Measurements from ENCODE around the gene GMDS. TPM values are rescaled to one million over a fixed set of nuclear protein-coding genes. Genes with fewer than 3 reads are reported as not detected.

The GMDS gene
- total RNA-seq, 1 experiment from 2014 or later, result 27.6 TPM

- Mint-ChIP-seq H3K27me3 (ENCODE audit: low read depth) (no peaks in the 10 kb centered on the region; the same call in 1 of the 2 replicates), H3K9me3 (peaks cover 17 to 22% of the 10 kb centered on the region in 2 experiments), H3K36me3 (ENCODE audit: insufficient read depth in 1 of 3, low read depth in 3 of 3) (peaks cover 7 to 17% (median 12%) of the 10 kb centered on the region in 3 experiments), H3K4me3 (no peak overlapping the region), H3K27ac (no peak overlapping the region; a peak in 1 of 7 replicates), H3K4me1 (peaks cover 20 to 23% of the 10 kb centered on the region in 2 experiments)
- Histone ChIP-seq H3K27me3 (ENCODE audit: insufficient read depth, low read length) (no peaks in the 10 kb centered on the region), H2BK15ac (ENCODE audit: low read depth, low read length) (no peak overlapping the region), H3K9me3 (ENCODE audit: control insufficient read depth, low read depth, low read length) (peaks cover 5% of the 10 kb centered on the region), H3K4me1 (ENCODE audit: insufficient read depth, low read length) (peaks cover 3% of the 10 kb centered on the region; the same call in 1 of the 2 replicates), H2BK20ac (ENCODE audit: low read depth, low read length, poor library complexity, severe bottlenecking) (no peak overlapping the region), H2BK12ac (ENCODE audit: insufficient read length, low read depth, low read length) (no peak overlapping the region), H4K5ac (ENCODE audit: insufficient read length, low read depth, low read length) (no peak overlapping the region), H3K56ac (ENCODE audit: insufficient read length, low read depth, low read length) (no peak overlapping the region), H3K79me2 (ENCODE audit: insufficient read depth, low read length) (no peaks in the 10 kb centered on the region), H4K20me1 (ENCODE audit: control insufficient read depth, insufficient read depth, insufficient read length) (no peaks in the 10 kb centered on the region), H3K23me2 (ENCODE audit: insufficient read length, low read depth, low read length, poor library complexity, severe bottlenecking) (no peaks in the 10 kb centered on the region), H2BK120ac (ENCODE audit: low read depth, low read length, poor library complexity, severe bottlenecking) (no peak overlapping the region), H3K4ac (ENCODE audit: low read depth, low read length) (no peak overlapping the region), H2AK5ac (ENCODE audit: insufficient read length, low read length) (no peak overlapping the region), H3K14ac (ENCODE audit: insufficient read depth, low read length) (no peak overlapping the region), H3K18ac (ENCODE audit: insufficient read length, low read depth, low read length) (no peak overlapping the region), H3K4me2 (ENCODE audit: insufficient read depth, insufficient read length, low read length) (no peak overlapping the region), H4K8ac (replicated peaks; ENCODE audit: insufficient read length, low read depth, low read length) (no peak overlapping the region), H3K9ac (ENCODE audit: extremely low read depth, insufficient read length, low read length) (no peak overlapping the region), H3K79me1 (ENCODE audit: insufficient read depth, low read depth, low read length, poor library complexity, severe bottlenecking) (no peaks in the 10 kb centered on the region), H2BK5ac (ENCODE audit: insufficient read length, low read length) (no peak overlapping the region), H3K23ac (ENCODE audit: insufficient read length, low read depth, low read length) (no peak overlapping the region), H4K91ac (ENCODE audit: insufficient read length, low read depth, low read length) (no peak overlapping the region), H3K27ac (ENCODE audit: insufficient read length, low read depth, low read length) (no peak overlapping the region), H3T11ph (ENCODE audit: low read length) (no peak overlapping the region), H2AFZ (ENCODE audit: low read length) (no peak overlapping the region)
- TF ChIP-seq CTCF (conservative IDR thresholded peaks at IDR 0.05), result no peak
- no peak for DNase-seq
- WGBS (ENCODE audit: extremely low coverage, insufficient read length, low lambda C conversion rate), result no CpG with 5 or more reads among the region's 2 CpGs
These were observed 403.1 kb downstream of the GMDS start for GRCh38 chr6:1842334-1842733.
